HG03039 (cell line): ENCODE results near the gene RPL27A.

Experiments used
- ATAC-seq: cut with Tn5 transposase; IDR thresholded peaks from one replicate; pipeline ENCODE4 v1.9.1; 2021; ENCODE audit warnings: mild to moderate bottlenecking, moderate library complexity; ENCODE audit not compliant: unreplicated experiment

RPL27A gene

DNA sequence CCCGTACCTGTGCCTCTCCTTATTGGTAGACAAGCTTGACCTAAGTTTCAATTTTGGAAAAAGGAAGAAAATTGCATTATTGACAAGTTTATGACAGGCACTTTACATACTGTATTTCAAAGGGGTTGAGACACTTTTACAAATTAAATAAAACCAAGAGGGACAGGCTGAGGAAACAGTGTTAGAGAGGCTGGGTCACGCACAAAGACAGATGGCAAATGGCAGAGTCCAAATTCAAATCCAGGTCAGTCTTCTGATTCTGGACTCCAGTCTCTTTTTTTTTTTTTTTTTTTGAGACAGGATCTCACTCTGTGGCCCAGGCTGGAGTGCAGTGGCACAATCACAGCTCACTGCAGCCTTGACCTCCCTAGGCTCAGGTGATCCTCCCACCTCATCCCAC lies 10.2 kb upstream of the RPL27A start:
- ATAC-seq = no peak

DNA sequence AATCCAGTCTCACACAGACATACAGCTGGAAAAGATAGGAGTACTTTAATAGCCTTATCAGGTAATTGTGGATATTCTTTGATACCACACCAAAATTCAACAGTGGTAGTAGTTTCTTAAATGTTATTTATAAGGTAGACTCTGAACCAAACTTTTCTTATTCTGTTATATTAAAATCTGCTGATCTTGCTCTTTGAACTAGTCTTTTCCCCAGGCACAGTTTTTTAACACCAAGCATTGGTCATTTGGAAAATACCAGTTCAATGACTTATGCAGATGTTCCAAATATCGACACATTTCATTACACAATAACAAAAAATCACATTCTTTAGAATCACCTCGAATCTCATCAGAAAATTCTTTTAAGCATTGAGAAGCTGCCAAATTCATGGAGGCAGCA lies 7.7 kb upstream of the RPL27A start:
- no peak for ATAC-seq

DNA sequence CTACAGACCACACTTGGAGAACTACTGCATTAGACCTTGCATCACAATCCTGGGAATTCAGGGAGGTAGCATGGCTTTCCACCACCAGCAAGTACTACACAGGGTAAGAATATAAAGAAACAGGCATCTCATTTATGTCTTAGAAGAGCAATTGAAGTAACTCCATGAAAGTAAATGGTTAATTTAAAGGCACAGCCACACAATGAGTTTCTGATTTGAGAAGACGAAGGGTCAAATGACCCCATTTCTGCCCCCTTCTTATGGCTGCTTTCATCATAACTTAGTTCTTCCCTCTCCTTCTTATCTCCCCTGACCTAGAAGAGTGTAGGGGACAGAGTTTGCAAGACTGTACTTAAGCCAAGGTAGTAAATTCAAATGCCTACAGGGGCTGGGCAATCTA lies 6.1 kb upstream of the RPL27A start:
- ATAC-seq = no peak

DNA sequence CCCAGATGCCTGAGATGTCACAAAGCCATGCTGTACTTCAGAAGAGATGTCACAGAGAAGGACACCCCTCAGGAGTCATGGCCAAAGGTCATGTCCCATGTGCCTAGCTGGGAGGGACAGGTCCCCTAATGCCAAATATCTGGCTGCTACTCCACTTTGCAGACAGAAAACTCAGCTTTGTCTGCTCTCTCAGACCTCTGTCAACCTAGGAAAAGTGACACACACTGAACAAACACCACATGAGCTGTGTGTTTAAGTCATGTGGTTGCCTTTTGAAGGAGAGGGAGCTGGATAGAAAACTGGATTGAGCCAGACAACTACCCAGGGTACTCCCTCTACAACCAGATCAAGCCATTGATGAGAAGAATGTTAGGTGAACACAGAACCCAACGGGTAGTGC lies 3.6 kb upstream of the RPL27A start:
- ATAC-seq = no peak

DNA sequence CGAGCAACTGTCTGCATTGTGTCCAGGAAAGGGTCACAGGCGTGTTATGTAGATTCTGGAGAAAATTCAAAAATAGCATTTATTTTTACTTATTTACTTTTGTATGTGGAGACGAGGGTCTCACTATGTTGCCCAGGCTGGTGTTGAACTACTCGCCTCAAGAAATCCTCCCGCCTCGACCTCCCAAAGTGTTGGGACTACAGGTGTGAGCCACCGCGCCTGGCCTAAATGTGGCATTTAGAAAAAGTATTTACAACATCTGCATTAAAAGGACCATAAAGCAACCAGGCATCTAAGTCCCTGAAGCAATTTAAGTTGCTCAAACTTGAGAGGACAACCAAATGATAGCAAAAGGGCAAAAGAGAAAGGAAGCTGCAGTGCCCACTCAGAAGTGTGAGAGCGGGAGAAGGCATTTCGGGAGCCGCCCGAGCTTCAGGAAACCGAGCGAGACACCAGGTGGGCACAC lies 722 bp upstream of the RPL27A start:
- no peak for ATAC-seq

DNA sequence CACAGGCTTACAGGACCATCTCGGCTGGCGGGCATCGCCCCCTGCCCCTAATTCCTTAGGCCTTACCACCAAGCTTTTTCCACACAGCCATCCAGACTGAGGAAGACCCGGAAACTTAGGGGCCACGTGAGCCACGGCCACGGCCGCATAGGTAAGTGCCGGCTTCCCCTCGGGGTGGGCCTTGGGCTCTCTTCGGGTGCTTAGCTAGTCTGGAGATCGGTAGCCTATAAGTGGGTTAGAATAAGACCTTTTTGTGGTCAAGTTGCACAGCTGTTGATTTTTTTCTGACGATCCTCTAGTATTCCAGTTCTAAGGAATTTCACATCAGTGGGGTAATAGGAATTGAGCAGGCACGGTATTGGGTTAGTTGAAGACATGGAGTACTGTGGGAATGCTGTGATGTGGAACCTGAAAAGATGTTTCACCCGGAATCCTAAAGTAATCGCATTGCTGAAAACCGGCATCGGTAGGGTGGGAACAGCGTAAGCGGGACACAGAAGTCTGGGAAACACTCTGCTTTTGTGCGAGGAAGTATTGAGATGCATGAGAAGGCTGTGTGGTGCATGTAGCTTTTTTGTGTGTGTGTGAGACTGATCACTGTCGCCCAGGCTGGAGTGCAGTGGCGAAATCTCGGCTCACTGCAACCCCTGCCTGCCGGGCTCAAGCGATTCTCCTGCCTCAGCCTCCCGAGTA lies 669 bp downstream of the RPL27A start:
- ATAC-seq = peak; percentile 3

DNA sequence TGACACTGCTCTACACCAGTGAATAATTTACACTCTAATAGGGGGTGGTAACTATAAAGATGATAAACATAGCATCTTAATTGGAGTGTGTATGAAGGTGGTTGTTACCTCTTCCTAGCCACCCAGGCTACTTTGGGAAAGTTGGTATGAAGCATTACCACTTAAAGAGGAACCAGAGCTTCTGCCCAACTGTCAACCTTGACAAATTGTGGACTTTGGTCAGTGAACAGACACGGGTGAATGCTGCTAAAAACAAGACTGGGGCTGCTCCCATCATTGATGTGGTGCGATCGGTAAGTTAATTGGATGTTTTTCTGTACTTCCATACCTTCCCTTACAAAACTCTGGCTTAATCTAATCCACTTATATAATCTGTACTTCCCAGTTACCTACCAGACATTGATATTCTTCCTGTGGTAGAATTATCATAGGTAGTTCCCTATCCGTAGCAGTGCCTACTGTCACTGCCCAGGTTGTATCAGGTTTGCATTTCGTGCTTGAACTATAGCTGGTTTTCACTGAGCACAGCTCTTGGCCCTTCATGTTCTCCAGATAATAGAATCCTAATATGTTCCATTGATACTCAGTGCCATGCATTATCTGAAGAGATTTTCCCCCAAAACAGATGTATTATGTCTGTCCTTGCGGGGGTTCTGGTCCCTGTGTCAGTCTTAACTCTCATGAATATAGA lies 2.2 kb downstream of the RPL27A start:
- no peak for ATAC-seq

DNA sequence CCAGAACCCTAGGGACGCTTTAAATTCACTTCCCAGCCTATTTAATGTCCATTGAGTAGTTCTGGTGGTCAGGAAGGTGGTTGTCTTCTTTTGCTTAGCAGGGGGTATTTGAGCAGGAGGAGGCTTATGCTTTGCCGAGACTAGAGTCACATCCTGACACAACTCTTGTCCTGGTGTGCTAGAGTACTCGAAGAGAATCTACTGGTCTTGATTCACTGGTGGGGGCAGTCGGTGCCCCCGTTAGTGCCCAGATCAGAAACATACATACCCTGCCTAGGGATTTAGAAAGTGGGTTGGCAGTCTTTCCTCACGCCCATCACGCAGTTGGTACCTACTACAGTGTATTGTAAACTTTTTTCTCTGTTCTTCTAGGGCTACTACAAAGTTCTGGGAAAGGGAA lies 2.7 kb downstream of the RPL27A start:
- ATAC-seq = no peak

DNA sequence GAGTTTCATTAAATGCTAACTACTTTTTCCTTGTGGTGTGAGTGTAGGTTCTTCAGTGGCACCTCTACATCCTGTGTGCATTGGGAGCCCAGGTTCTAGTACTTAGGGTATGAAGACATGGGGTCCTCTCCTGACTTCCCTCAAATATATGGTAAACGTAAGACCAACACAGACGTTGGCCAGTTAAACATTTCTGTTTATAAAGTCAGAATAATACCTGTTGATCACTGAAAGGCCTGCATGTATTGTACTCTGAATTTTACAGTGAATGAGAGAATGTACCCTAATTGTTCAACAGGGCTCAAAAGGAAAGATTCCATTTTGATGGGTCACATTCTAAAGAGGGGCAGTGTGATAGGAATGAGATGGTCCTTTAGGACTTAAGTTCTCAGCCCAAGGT lies 3.2 kb downstream of the RPL27A start:
- no peak for ATAC-seq

DNA sequence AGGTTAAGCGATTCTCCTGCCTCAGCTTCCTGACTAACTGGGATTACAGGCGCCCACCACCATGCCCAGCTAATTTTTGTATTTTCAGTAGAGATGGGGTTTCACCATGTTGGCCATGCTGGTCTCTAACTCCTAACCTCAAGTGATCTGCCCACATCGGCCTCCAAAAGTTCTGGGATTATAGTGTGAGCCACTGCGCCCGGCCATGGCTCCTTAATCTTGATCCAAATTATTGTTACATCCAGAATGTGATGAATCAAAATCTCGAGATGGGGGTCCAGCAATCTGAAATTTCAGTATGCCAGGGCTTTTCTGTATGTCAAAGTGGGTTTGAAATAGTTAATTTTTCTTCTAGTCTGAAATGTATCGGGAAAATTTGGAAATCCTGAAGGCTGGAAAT lies 3.7 kb downstream of the RPL27A start:
- ATAC-seq = no peak

DNA sequence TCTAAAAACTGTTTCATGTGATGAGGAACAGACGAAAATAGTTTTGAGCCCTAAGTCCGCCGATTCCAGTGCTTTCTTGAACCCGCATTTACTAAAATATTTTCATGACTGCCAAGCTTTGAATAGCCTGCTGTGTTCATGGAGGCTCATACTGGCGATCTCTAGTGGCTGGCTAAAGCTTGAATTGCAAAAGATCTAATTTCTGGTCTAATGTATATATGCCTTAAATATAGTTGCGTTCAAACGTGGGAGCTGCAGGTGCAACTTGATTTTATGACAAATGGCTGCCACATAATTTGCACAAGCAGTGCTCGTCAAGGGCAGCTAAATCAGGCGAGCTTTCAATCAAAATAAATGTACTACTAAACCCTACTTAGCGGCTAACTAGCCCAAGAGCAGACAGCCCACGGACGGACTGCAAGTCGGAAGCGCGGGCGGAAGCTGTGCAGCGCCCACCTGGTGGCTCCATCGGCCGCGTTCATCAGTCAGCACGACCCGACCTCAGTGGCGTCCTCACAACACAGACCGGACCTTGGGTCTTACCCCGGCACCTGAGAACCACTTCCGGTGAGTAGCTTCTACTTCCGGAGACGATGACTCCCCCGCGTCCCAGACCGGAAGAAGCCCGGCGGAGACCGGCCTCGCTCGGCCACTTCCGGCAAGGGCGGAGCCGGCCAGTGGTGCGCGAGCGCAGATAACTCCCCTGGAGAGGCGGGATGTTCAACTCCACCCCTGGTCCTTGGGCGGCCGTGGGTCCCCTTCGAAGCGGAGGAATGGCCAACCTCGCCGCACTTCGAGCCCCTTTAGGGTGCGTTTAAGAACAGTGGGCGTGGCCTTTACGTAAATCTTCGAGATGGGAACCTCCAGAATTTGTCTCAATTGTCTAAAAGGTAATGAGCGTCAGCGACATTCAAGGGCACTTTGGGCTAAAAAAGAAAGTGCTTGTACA lies 6.1 kb downstream of the RPL27A start:
- ATAC-seq = peak; percentile 91

DNA sequence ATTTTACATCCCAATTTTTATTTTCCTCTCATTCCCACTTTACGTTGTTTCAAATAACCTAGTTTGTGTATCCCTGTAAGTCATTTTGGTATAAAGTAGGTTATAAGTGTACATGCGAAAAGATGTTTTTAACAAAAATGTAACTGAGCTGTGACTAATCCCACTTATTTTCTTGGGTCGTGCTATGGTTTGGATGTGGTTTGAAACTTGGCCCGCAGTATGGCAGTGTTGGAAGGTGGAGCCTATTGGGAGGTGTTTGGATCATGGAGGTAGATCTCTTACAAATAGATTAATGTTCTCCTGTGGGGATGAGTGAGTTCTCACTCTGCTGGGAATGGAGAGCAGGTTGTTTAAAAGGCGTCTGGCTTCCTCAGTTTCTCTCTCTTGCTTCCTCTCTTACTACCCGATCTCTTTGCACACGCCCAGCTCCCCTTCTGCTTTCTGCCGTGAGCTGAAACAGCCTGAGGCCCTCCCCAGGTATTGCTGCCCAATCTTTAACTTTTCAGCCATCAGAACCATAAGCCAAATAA lies 7.2 kb downstream of the RPL27A start:
- no peak for ATAC-seq

DNA sequence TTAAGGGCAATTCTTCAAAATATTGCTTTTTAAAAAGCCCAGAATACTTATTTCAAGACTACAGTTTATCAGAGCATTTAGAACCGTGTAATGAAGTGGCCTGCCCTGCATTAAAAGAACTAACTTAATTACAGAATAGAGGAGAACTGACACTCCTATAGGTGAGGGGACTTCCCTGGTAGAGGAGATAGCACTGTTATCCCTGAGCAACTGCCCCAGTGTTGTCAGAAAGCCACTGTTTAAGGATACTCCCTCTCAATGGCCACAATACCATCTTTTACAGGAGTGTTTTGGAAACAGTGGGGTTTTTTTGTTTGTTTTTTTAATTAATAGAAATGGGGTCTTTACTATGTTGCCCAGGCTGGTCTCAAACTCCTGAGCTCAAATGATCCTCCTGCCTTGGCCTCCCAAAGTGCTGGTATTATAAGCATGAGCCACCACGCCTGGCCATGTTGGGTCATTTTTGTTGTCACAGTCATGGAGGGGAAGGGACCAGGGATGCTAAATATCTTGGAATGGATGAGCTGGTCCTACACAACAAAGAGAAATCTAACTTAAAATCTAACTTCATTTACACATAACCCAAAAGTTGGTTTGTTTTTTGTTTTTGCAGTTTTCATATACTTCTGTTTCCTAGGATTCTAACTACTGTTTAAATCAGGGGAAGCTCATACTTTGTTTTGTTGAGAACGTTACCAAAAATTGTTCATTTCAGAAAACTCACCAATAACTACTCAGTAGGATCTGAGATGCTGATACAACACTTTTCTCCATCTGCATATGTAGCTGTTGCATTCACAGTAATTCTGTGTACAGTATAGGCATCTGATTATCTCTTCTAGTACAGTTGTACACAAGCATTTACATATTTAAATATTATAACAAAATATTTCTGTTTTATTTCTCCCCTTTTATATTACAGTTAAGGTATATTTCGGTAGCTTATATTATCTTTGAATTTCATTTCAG lies 8.1 kb downstream of the RPL27A start:
- no peak for ATAC-seq

DNA sequence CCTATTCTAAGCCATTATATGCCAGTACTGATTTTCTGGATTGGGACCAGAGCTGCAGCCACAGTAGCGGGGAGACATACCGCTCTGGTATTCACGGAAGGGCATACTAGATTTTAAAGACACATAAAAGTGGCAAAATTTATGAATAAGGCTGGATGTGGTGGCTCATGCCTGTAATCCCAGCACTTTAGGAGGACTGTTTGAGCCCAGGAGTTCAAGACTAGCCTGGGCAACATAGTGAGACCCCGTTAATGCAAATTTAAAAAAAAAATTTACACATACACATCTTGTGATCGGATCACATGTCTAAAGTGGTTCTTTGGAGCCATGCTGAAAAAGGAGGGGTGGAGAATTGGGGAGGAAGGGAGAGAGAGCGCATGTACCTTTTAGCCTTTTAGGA lies 9.0 kb downstream of the RPL27A start:
- ATAC-seq = no peak

DNA sequence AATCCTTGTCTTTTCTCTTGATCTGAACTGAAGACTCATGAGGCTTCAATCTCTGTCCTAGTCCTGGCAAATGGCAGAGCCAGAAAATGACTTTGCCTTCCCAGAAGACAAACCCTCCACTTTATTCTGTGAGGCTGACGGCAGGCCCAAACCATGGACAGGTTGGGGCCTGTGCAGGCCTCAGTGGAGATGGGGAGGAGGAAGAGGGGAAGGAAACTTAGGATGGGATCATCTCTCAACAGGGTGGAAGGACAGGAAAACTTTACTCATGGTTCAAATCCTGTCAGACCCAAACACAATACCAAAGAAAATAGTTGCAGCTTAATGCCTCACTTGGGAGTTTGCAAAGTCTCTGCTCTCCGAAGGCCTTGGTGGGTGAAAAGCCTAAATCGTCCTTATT lies 9.8 kb downstream of the RPL27A start:
- no peak for ATAC-seq

DNA sequence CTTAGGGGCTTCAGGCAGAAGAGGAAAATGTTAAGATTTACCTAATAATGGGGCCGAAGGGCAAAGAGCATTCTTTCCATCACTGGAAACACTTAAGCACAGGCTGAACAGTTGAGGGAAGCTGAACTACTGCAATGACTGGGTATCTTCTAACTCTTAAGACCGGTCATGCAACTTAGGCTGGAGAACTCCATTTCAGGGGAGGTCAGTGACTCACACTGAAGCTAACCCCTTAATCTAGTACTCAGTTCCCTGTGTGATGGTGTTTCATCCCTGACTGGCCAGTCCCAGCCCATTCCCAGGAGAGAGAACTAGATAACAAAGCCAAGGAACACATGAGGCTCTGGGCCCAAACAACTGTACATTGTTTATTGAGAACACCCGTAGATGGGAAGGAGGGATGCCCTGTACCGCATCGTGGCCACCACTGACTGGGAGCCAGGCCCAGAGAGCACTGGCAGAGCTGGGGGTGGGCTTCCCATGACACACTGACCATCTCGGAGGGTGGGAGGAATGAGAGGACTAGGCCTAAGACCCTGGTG lies 10.5 kb downstream of the RPL27A start:
- ATAC-seq = no peak

DNA sequence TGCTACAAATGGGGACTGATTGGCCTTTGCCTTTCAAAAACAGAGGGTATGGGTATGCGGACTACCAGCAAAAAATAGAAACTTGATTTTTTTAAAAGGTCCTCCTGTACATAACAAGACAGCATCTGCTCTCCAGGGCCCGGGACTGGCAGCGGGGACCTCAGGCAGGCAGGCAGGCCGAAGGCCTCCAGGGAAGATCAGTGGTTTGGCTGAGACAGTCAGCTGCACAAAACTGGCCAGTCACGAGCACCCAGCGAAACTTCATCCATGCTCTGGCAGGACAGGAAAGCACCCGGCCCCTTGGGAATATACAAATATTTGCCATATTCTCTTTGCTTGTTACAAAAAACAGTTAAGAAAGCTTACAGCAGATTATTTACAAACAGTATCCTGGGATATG lies 11.0 kb downstream of the RPL27A start:
- no peak for ATAC-seq

DNA sequence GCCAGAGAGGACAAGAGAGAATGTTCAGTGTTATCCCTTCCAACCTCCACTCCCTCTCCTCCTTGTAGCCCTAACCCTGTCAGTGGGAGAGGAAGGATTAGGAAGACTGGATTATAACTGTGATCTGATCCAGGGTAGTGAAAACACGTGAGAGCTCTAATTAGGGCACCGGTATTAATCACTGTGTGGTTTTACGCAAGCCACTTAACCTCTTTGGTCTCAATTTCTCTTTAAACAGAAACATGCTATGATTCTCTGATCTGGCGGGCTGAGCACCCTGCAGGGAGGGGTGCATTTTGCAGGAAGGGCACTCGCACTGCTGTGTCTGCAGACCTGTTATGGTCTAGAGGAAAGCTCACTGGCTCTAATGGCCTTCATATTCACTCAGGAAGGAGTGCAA lies 11.5 kb downstream of the RPL27A start:
- ATAC-seq = no peak

DNA sequence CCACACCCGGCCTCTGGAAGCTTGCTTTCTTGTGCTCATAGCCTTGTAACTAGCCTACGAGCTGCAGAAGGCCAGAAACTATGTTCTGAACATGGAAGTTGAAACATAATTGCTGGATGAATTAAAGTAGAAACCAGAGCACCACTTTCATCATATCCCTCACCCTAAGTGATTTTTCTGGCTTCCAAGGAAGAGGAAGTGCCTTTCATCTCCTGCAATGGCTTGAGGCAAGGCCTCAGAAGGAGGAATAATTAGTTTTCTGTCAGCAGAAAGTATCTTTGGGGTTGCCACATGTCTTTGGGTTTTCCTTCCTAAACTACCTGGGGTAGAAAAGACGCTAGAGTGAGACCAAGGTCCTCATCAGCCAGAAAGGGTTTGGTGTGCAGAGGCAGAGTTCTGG lies 14.5 kb downstream of the RPL27A start:
- no peak for ATAC-seq

DNA sequence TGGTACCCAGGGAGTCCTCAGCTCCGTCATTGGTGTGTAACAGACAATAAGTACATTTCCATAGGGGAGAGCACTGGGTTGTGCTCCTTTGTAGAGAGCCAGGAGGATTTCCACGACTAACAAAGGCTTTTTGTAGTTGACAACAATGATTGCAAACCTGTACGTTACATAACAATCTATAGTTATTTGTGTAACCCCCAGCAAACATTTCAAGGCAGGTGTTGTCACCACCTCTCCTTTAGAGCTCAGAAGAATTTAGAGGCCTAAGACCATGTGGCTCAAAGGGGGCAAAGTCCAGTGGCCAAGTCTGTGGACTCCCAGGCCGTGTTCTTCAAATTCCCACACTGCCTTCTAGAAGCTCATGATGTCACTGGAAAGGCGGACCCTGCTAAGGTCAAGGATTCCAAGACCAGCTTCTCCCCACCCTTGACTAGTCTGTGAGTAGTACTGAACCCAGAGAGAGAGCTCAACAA lies 15.8 kb downstream of the RPL27A start:
- no peak for ATAC-seq
